Bronchial epithelial cell (primary cell): ENCODE results near the gene MLH1. TPM values are rescaled to one million over a fixed set of nuclear protein-coding genes. Genes with fewer than 3 reads are reported as not detected.
"Not testable (repeated sequence)": the region's sequence is repeated elsewhere in the genome, so short reads cannot be mapped to it uniquely, and the experiment has no call there.

Source experiments
- DNase-seq: peaks from one replicate; pipeline ENCODE4 v3.0.0-alpha.2; 2010; ENCODE audit warnings: low read depth
- FAIRE-seq: peaks from 2 replicates; lab custom pipeline; 2011; peaks lifted over from hg19 to GRCh38; lab: Jason Lieb, UNC
- H3K27me3 ChIP-seq: 2 replicates; pipeline ENCODE4 v1.5.1; 2011; ENCODE audit warnings: low read length; ENCODE audit not compliant: control insufficient read depth, insufficient read depth
- H3K36me3 ChIP-seq: 2 replicates; pipeline ENCODE4 v1.5.1; 2011; ENCODE audit warnings: low read length; ENCODE audit not compliant: control insufficient read depth, insufficient read depth
- H3K4me3 ChIP-seq: 2 replicates; pipeline ENCODE4 v1.5.1; 2011; ENCODE audit warnings: mild to moderate bottlenecking, low read depth, low read length, control low read depth
- CTCF ChIP-seq: IDR thresholded peaks from 2 replicates; pipeline ENCODE4 v1.5.1; 2011; ENCODE audit warnings: mild to moderate bottlenecking, moderate library complexity, low read length, control low read depth, inconsistent platforms; ENCODE audit not compliant: insufficient read depth, severe bottlenecking
- total RNA-seq: library from RNA; depleted of rRNA; stranded (reverse); fragments of >200 nt; gene quantifications from 2 replicates; pipeline ENCODE4 v1.2.1, GENCODE V29; 2014

Gene MLH1
- total RNA-seq, 1 donor from 2014 or later, result 28.7 TPM

- no peak for FAIRE-seq
- no peaks in the 10 kb centered on the region for H3K27me3 ChIP-seq
- no peak for DNase-seq
- no peak for TF ChIP-seq CTCF
- H3K36me3 ChIP-seq, result peaks cover 7% of the 10 kb centered on the region
- no peak overlapping the region for H3K4me3 ChIP-seq
Measured at GRCh38 chr3:37039161-37039846, 46.0 kb downstream of the MLH1 start.

GRCh38 chr3:37040231-37040630 lies 46.9 kb downstream of the MLH1 start:
- FAIRE-seq (peak; percentile 40), DNase-seq (peak; percentile 18)
- Histone ChIP-seq H3K36me3 (peaks cover 7% of the 10 kb centered on the region), H3K4me3 (no peak overlapping the region), H3K27me3 (no peaks in the 10 kb centered on the region)
- no peak for TF ChIP-seq CTCF

DNA sequence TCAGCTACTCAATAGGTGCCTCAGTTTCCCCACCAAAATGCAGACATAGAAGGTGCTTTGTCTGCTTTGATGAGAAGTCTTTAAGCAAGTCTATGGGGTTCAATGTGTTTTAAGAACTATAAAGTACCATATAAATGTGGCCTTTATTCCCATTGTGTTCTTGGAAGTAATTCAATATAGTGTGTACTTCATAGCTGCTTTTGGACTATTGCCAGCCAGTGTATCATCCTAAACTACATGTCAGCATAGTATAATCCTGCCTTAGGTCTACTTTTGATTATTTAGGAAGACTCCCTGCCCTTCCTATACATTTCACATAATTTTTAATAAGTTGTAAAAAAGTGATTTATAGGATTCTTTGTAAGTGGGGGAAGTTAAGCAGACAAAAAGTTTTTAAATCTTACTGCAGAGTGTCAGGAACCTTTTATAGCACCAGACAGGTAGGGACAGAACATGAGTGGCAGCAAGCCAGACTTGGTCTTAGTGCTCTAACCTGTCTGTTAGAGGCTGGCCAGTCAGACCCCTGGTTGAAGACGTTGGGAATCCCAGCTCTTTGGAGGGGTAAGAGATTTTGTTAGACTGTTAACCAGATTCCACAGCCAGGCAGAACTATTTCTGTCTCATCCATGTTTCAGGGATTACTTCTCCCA lies 48.4 kb downstream of the MLH1 start:
- FAIRE-seq (no peak), DNase-seq (peak; percentile 33)
- no peak for TF ChIP-seq CTCF
- Histone ChIP-seq H3K4me3 (no peak overlapping the region), H3K27me3 (no peaks in the 10 kb centered on the region), H3K36me3 (peaks cover 6% of the 10 kb centered on the region)

DNA sequence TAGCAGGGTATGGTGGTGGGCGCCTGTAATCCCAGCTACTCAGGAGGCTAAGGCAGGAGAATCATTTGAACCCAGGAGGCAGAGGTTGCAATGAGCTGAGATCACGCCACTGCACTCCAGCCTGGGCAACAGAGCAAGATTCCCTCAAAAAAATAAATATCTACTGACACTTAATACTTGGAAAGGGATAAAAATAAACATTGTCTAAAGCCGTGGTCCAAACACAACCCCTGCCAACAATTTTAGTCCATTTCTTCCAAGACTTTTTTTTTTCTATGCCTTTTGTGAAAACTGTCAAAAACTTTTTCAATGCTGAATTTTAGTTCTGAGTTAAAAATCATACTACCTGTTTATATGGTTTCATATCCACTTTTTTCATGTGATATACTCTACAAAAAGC lies 49.4 kb downstream of the MLH1 start:
- FAIRE-seq, H3K27me3 ChIP-seq, H3K4me3 ChIP-seq, DNase-seq, H3K36me3 ChIP-seq: not testable (repeated sequence)

- TF ChIP-seq CTCF, result no peak
- DNase-seq (no peak), FAIRE-seq (no peak)
- H3K27me3 ChIP-seq, result no peaks in the 10 kb centered on the region
- H3K36me3 ChIP-seq, result peaks cover 14% of the 10 kb centered on the region
- H3K4me3 ChIP-seq, result no peak overlapping the region
Measured at GRCh38 chr3:37050282-37050681, 57.0 kb downstream of the MLH1 start.

DNA sequence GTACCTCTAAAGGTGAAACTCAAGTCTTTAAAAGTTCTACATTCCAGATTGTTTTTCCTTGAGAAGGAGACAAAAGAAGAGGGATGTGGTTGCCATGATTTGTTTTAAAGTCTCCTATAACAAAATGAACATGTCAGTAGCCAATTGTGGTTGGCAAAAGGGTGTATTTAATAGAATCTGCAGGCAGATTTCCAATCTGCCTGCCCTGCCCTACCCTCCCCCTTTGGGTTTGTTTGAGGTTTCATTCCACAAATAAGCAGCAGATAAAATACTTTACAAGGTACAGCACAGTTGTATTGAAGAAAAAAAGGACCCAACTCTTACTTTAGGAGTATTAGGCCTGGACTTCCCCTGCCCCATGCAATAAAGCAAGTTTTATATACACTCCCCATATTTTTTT lies 59.5 kb downstream of the MLH1 start:
- no peak overlapping the region for H3K4me3 ChIP-seq
- H3K36me3 ChIP-seq, result peaks cover 13% of the 10 kb centered on the region
- no peaks in the 10 kb centered on the region for H3K27me3 ChIP-seq
- TF ChIP-seq CTCF, result no peak
- DNase-seq (no peak), FAIRE-seq (no peak)
